Daoy (cell line): Measurements from ENCODE around the gene HS3ST4. TPM values are rescaled to one million over a fixed set of nuclear protein-coding genes. Genes with fewer than 3 reads are reported as not detected.
"Not testable (repeated sequence)": the region's sequence is repeated elsewhere in the genome, so short reads cannot be mapped to it uniquely, and the experiment has no call there.

Experiments
- DNase-seq: peaks from one replicate; pipeline ENCODE4 v3.0.0-alpha.2; 2015; ENCODE audit warnings: low read depth
- total RNA-seq: library from RNA; depleted of rRNA; stranded (reverse); fragments of >200 nt; shearing (Covaris generic); gene quantifications from 2 replicates; pipeline ENCODE4 v1.2.3, GENCODE V29; 2014

HS3ST4 gene
- total RNA-seq, 1 experiment from 2014 or later = not detected

DNA sequence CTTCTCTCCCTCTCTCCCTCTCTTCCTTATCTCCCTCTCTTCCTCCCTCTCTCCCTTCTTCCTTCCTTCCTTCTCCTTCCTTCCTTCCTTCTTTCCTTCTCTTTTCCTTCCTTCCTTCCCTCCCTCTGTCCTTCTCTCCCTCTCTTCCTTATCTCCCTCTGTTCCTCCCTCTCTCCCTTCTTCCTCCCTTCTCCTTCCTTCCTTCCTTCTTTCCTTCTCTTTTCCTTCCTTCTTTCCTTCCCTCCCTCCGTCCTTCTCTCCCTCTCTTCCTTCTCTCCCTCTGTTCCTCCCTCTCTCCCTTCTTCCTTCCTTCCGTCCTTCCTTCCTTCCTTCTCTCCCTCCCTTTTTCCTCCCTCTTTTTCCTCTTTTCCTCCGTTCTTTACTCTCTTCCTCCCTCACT lies 38.6 kb downstream of the HS3ST4 start:
- no peak for DNase-seq

DNA sequence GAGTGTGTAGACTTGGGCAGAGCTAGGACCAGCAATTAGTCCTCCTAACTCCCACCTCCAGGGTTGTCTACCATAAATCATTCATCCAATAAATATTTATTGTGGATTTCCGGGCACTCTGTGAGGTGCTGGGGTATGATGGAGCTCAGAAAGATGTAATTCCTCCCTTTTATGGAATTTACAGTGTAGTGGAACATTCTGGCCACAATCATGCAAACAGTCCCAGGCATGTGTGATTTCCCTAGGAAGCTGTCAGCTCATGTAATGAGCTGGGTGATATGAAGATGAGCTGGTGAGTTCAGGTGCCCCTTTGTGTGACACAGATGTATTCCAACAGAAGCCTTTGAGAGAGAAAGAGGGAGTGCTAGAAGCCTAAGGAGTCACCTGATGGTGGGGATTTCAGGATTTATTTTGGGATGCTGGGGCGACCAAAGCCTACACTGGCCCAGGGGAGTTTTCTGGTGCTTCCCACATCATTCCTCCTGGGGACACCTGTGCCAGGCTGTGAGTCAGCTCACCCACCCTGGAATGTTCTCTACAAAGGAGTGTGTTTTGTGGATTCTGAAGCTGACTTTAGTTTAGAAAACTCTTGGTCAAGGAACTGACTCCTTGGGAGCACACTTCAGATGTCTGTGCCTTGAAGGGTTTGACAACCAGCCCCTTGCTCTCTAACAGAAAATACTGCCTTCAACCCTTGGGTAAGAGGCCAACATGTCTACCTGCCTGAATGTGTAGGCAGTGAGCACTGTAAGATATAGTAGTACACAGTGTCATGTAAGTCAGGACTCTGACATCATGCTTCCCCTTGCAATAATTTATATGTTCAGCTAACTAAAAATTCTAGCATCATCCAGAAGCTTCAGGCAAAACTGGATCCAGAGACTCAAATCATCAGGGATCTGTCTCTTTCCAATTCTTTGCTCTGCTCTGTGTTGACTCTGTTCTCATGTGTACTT lies 42.9 kb downstream of the HS3ST4 start:
- DNase-seq = no peak

DNA sequence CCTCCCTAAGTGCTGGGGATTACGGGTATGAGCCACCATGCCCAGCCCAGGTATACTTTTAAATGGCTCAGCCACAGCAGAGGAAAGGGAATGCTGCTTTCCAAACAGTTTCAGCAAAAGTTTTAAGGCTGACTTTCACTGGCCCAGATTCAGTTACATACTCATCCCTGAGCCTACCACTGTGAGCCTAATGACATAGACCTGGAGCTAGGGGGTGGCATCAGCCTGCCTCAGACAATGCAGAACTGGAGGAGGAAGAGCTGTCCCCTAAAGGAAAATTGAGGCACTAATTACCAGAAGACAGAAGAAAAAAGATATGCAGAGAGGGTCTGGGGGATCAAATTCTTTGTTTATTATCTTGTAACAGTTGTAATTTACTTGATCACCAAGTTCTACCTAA lies 43.9 kb downstream of the HS3ST4 start:
- DNase-seq = no peak

GRCh38 chr16:25747160-25747758 lies 55.5 kb downstream of the HS3ST4 start:
- DNase-seq = no peak

DNA sequence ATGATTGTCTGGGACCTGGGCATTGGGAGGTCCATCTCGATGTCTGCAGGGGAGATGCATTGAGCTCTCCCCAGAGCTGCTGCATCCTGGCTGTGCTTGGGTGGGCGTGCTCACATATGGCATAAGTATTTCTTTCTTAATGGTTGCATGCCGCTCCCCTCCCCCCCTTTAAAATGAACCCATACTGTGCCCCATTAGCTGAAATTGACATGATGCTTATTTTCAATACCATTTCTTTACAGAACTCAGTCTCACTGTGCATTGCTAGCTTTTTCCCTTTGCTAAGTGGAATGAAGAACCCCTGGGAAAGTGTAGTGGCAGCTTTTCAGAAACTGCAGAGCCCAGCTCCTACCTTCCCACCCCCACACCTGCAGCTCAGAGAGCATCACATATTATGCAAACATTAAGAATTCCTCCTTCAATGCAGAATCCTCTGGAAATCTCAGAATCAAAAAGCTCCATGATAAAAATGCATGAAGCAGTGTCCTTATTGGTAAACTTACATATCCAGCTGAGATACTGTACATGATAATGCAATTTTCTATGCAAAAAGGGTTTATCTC lies 56.4 kb downstream of the HS3ST4 start:
- no peak for DNase-seq

DNA sequence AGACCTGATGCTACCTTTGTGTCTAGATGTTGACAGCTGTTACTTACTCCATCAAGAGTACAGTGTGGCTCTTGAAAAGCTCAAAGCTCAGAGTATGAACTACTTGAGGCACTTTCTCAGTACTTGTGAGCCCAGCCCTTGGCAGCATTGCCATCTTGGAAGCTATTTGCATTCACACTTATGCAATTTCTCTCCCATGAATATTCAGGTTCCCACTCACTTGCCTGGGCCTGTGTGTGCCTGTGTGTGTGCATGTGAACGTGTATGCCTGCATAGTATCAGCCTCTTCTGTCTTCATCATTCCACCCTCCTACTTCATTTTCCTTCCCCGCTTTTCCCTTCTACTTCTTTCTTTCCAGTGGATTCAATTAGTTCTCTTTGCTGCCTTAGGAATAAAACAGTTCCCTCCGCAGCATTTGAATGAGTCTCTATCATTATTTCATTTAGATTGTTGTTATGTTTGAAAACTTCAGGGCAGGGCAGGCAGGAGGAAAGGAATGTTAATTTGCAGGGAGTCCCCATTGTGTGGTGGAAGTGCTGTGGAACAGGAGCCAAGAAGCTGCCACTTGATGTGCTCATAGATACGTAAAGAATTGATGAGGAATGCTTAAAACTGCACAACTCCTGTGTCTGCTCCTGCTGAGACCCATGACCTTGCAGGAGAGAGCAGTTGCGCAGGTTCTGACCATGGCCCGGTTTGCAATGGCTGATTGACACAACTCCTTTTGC lies 58.9 kb downstream of the HS3ST4 start:
- DNase-seq = no peak

GRCh38 chr16:25751230-25751835 lies 59.6 kb downstream of the HS3ST4 start:
- DNase-seq = no peak

- no peak for DNase-seq
These were observed 72.7 kb downstream of the HS3ST4 start for GRCh38 chr16:25764466-25764865.

GRCh38 chr16:25771216-25771615 lies 79.5 kb downstream of the HS3ST4 start:
- no peak for DNase-seq

DNA sequence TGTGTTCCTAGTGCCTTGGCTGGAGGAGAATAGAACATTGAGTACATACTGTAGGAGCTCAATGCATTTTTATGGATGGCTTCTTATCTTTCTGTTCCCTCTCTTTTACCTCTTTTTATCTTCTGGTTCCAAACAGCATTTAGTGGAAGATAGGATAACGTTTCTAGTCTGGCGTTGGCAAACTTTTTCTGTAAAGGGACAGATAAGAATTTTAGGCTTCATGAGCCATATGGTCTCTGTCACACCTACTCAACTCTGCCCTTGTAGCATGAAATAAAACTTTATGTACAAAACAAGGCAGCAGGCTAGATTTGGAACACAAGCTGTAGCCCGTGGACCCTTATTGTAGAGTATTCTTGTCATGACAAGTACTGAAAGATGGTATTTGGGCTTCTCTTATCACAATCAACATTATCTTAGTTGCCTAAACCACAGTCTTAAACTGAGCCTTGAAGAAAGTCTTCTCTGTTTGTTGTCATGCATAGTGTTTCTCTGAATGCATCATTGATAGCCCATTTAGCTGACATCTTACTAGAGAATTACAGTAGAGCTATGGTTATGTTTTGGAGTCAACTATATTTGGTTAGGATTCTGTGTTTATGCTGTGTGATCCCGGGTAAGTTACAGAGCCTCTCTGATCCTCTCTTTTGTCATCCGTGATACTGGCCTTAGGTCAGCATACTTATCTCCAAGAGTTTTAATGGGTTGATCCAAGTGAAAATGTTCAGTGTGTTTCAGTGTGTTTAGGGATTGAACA lies 80.2 kb downstream of the HS3ST4 start:
- DNase-seq = no peak

GRCh38 chr16:25776214-25776613 lies 84.5 kb downstream of the HS3ST4 start:
- not testable (repeated sequence) for DNase-seq

GRCh38 chr16:25783226-25783625 lies 91.5 kb downstream of the HS3ST4 start:
- no peak for DNase-seq

- no peak for DNase-seq
These were observed 93.6 kb downstream of the HS3ST4 start for GRCh38 chr16:25785361-25785760.

GRCh38 chr16:25786748-25787147 lies 95.0 kb downstream of the HS3ST4 start:
- DNase-seq = no peak

GRCh38 chr16:25788637-25789036 lies 96.9 kb downstream of the HS3ST4 start:
- no peak for DNase-seq

DNA sequence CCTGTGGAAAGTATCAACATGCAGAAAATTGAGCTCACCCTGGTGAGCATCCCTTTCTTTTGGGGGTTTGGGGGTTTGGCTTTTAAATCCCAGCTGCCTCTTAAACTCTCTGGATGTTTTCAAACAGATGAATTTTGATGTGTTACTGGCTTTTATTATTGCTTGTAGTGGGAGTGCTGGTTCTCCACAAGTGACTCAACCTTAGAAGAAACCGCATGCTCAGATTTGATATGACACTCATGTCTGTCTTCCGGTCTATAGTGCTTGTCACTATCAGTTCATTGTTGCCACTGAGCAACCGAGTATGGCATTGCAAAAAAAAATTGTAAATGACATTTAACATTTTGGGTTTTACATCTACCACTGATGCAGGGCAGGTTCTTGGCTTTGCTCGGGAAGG lies 104.5 kb downstream of the HS3ST4 start:
- no peak for DNase-seq

DNA sequence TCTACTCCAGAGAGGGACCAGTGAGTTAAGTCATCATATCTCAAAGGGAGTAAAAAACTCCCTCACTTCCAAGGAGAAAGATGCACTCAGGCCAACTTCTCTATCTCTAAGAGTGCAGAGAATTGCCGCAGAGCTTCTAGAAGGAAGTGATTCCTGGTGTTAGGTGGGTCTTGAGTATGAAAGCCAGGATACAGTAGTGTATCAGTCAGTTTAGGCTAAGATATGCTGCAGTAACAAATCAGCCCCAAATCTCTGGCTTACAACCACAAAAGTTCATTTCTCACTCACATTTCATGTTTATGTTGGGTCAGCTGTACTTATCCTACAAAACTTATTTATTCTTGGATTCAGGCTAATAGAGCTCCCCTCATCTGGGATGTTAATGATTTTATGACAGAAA lies 106.3 kb downstream of the HS3ST4 start:
- no peak for DNase-seq

GRCh38 chr16:25799816-25800215 lies 108.1 kb downstream of the HS3ST4 start:
- DNase-seq = no peak

DNA sequence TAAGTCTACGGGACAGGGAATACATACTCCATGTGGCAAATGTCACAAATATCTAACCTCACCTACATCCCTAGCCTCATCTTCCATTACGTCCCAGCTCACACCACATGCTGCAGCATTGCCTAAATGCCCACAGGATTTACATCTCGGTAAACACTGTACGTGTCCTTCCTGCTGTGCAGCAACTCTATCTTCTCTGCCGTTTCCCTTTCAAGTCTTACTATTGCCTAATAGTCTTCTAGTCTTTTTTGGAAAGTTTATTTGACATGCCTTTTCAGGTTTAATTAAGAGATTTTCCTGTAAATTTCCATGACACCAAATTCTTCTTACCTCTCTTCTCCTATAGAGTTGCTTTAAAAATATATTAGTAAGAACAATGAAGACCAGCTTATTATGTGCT lies 120.5 kb downstream of the HS3ST4 start:
- DNase-seq = no peak

DNA sequence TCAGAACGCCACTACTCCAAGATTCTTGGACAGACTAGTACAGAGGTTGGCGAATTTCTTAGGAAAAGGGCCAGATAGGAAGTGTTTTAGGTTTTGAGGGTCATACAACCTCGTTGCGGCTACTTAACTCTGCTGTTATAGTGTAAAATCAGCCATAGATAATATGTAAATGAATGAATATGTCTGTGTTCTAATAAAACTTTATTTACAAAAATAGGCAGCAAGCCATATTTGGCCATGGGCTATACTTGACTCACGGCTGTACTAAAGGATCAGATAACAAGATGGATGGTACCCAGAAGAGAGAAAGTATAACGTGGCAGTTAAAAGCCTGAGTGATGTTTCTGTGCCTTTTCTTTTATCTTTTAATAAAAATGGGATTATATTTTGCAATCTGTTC lies 125.5 kb downstream of the HS3ST4 start:
- DNase-seq = no peak

DNA sequence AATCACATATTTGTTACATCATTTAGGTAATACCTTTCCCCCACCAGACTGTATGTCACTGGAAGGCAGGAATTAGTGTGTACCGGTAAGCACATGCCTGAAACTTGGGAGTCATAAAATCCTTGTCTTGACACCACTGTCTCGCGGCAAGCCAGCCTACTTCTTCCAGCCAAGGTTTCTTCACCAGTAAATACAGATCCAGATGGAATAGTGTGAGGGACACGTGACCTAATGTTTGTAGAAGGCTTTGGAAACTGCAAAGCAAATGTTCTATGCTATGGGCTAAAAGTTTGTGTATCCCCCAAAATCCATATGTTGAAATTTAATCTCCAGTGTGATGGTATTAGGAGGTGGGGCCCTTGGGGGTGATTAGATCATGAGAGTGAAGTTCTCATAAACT lies 126.1 kb downstream of the HS3ST4 start:
- no peak for DNase-seq
